Measurements from ENCODE around the gene NRXN3.

- TF ChIP-seq POLR2A (IDR thresholded peaks at IDR 0.05): no peak
- no peak for TF ChIP-seq CTCF (IDR thresholded peaks at IDR 0.05 in 4 of 5, conservative IDR thresholded peaks at IDR 0.05 in 1 of 5)
Measured at GRCh38 chr14:79144896-79145295, 974.7 kb downstream of the NRXN3 start.
